ENCODE results near the gene LRRC36. TPM values are rescaled to one million over a fixed set of nuclear protein-coding genes. Genes with fewer than 3 reads are reported as not detected.

Gene LRRC36
- total RNA-seq, 1 experiment from 2014 or later: 0.13 TPM

DNA sequence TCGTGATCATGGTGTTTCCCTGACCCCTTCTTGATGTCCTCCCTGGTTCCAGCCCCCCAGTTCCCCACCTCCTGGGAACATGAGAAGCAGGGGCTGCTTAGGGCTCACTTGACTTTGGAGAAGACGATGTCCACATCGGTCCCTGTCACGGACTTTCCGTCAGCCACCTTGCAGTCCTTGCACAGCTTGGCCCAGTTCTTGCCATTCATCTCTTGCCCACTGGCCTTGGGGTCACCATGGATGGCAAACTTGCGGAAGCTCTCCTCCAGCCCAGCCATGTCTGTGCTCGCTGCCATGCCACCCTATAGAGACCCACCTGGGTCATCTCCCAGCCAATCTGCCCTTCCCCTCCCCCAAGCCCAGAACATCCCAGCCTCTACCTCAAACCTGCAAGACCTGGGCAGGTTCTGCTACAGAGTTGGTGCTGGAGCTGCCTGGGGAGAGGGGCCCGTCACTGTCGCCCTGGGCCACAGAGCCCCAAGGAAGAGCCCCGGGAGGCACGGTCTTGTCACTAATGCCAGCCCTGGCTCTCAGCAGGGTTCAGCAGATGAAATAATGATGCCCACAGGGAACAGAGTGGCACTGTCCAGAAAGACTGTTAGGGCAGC is 64.3 kb downstream of the LRRC36 start (continued):
- TF ChIP-seq, protein P1, sequence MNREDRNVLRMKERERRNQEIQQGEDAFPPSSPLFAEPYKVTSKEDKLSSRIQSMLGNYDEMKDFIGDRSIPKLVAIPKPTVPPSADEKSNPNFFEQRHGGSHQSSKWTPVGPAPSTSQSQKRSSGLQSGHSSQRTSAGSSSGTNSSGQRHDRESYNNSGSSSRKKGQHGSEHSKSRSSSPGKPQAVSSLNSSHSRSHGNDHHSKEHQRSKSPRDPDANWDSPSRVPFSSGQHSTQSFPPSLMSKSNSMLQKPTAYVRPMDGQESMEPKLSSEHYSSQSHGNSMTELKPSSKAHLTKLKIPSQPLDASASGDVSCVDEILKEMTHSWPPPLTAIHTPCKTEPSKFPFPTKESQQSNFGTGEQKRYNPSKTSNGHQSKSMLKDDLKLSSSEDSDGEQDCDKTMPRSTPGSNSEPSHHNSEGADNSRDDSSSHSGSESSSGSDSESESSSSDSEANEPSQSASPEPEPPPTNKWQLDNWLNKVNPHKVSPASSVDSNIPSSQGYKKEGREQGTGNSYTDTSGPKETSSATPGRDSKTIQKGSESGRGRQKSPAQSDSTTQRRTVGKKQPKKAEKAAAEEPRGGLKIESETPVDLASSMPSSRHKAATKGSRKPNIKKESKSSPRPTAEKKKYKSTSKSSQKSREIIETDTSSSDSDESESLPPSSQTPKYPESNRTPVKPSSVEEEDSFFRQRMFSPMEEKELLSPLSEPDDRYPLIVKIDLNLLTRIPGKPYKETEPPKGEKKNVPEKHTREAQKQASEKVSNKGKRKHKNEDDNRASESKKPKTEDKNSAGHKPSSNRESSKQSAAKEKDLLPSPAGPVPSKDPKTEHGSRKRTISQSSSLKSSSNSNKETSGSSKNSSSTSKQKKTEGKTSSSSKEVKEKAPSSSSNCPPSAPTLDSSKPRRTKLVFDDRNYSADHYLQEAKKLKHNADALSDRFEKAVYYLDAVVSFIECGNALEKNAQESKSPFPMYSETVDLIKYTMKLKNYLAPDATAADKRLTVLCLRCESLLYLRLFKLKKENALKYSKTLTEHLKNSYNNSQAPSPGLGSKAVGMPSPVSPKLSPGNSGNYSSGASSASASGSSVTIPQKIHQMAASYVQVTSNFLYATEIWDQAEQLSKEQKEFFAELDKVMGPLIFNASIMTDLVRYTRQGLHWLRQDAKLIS (CRISPR knock-in tag; IDR thresholded peaks at IDR 0.05; ENCODE audit: borderline replicate concordance): no peak

DNA sequence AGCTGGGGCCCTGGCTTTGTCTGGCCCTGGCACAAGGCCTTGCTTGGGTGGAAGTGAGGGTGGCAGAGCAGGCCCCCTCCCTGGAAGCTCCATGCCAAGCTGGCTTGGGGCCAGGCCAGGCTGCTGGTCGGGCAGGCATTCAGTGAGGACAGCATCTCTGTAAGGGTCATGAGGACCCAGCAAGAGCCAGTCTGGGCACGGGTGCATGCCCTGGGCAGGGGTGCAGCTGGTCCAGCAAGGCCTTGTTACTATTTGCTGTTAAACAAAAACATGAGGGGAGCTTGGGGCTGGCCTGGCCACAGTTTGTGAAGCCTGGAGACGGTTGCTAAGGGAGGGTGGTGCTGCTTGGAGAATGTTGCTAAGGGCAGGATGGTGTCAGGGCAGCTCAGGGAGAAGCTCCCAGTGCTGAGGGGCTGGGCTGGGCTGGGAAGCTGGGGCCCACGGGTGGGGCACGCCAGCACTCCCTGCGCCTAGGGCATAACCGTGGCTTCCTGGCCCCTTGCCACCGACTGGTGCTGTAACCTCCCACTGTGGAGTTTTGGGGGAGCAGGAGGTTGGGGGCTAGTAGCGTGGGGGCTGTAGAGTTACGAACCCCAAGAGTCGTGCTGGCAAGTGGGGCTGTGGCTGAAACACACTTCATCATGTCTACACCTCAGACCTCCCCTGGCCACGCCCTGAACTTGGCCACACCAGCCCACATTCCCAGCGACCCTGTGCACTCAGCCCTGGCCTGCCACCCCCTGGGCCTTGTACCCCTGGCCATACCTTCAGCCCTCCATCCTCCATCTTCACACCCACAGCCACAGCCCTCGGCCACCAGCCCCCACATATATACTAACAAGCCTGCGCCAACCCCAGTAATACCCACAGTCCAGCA is 65.0 kb downstream of the LRRC36 start:
- ChIA-PET CTCF (interaction anchor here (1.0 to 6.8 kb wide), 13 partner anchors 8 to 236 kb away, joined by 3 to 65 read pairs (median 15); partner anchors contain the start of genes ATP6V0D1, HSD11B2, KCTD19 and LRRC36), POLR2A (no interaction called here)
- ATAC-seq (no peak), DNase-seq (ENCODE audit: low spot score) (no peak)
- Mint-ChIP-seq H3K4me1 (peaks cover 24% of the 10 kb centered on the region), H3K9me3 (no peaks in the 10 kb centered on the region), H3K27me3 (ENCODE audit: low read depth) (peaks cover 55% of the 10 kb centered on the region), H3K4me3 (no peak overlapping the region), H3K27ac (no peak overlapping the region), H3K36me3 (no peaks in the 10 kb centered on the region)
- TF ChIP-seq, protein P2, sequence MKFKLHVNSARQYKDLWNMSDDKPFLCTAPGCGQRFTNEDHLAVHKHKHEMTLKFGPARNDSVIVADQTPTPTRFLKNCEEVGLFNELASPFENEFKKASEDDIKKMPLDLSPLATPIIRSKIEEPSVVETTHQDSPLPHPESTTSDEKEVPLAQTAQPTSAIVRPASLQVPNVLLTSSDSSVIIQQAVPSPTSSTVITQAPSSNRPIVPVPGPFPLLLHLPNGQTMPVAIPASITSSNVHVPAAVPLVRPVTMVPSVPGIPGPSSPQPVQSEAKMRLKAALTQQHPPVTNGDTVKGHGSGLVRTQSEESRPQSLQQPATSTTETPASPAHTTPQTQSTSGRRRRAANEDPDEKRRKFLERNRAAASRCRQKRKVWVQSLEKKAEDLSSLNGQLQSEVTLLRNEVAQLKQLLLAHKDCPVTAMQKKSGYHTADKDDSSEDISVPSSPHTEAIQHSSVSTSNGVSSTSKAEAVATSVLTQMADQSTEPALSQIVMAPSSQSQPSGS (CRISPR knock-in tag; IDR thresholded peaks at IDR 0.05; ENCODE audit: borderline replicate concordance, low read depth): no peak
- TF ChIP-seq, protein P3, sequence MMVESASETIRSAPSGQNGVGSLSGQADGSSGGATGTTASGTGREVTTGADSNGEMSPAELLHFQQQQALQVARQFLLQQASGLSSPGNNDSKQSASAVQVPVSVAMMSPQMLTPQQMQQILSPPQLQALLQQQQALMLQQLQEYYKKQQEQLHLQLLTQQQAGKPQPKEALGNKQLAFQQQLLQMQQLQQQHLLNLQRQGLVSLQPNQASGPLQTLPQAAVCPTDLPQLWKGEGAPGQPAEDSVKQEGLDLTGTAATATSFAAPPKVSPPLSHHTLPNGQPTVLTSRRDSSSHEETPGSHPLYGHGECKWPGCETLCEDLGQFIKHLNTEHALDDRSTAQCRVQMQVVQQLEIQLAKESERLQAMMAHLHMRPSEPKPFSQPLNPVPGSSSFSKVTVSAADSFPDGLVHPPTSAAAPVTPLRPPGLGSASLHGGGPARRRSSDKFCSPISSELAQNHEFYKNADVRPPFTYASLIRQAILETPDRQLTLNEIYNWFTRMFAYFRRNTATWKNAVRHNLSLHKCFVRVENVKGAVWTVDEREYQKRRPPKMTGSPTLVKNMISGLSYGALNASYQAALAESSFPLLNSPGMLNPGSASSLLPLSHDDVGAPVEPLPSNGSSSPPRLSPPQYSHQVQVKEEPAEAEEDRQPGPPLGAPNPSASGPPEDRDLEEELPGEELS (CRISPR knock-in tag; IDR thresholded peaks at IDR 0.05): no peak
- TF ChIP-seq, protein P4, sequence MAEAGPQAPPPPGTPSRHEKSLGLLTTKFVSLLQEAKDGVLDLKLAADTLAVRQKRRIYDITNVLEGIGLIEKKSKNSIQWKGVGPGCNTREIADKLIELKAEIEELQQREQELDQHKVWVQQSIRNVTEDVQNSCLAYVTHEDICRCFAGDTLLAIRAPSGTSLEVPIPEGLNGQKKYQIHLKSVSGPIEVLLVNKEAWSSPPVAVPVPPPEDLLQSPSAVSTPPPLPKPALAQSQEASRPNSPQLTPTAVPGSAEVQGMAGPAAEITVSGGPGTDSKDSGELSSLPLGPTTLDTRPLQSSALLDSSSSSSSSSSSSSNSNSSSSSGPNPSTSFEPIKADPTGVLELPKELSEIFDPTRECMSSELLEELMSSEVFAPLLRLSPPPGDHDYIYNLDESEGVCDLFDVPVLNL (CRISPR knock-in tag; IDR thresholded peaks at IDR 0.05; ENCODE audit: borderline replicate concordance, low read depth): no peak
- TF ChIP-seq RORB (CRISPR knock-in tag; IDR thresholded peaks at IDR 0.05): no peak
- no peak for TF ChIP-seq SMAD4 (CRISPR knock-in tag; IDR thresholded peaks at IDR 0.05)
- TF ChIP-seq, protein P5, sequence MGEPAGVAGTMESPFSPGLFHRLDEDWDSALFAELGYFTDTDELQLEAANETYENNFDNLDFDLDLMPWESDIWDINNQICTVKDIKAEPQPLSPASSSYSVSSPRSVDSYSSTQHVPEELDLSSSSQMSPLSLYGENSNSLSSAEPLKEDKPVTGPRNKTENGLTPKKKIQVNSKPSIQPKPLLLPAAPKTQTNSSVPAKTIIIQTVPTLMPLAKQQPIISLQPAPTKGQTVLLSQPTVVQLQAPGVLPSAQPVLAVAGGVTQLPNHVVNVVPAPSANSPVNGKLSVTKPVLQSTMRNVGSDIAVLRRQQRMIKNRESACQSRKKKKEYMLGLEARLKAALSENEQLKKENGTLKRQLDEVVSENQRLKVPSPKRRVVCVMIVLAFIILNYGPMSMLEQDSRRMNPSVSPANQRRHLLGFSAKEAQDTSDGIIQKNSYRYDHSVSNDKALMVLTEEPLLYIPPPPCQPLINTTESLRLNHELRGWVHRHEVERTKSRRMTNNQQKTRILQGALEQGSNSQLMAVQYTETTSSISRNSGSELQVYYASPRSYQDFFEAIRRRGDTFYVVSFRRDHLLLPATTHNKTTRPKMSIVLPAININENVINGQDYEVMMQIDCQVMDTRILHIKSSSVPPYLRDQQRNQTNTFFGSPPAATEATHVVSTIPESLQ (CRISPR knock-in tag; IDR thresholded peaks at IDR 0.05): no peak
- no peak for TF ChIP-seq ETV6 (CRISPR knock-in tag; IDR thresholded peaks at IDR 0.05)
- TF ChIP-seq, protein P1 (CRISPR knock-in tag; IDR thresholded peaks at IDR 0.05; ENCODE audit: borderline replicate concordance): no peak
- TF ChIP-seq, protein P6, sequence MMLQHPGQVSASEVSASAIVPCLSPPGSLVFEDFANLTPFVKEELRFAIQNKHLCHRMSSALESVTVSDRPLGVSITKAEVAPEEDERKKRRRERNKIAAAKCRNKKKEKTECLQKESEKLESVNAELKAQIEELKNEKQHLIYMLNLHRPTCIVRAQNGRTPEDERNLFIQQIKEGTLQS (CRISPR knock-in tag; conservative IDR thresholded peaks at IDR 0.05): no peak
- TF ChIP-seq, protein P7, sequence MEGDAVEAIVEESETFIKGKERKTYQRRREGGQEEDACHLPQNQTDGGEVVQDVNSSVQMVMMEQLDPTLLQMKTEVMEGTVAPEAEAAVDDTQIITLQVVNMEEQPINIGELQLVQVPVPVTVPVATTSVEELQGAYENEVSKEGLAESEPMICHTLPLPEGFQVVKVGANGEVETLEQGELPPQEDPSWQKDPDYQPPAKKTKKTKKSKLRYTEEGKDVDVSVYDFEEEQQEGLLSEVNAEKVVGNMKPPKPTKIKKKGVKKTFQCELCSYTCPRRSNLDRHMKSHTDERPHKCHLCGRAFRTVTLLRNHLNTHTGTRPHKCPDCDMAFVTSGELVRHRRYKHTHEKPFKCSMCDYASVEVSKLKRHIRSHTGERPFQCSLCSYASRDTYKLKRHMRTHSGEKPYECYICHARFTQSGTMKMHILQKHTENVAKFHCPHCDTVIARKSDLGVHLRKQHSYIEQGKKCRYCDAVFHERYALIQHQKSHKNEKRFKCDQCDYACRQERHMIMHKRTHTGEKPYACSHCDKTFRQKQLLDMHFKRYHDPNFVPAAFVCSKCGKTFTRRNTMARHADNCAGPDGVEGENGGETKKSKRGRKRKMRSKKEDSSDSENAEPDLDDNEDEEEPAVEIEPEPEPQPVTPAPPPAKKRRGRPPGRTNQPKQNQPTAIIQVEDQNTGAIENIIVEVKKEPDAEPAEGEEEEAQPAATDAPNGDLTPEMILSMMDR (IDR thresholded peaks at IDR 0.05): no peak
- TF ChIP-seq HMGA2 (CRISPR knock-in tag; IDR thresholded peaks at IDR 0.05): no peak
- TF ChIP-seq, protein P8, sequence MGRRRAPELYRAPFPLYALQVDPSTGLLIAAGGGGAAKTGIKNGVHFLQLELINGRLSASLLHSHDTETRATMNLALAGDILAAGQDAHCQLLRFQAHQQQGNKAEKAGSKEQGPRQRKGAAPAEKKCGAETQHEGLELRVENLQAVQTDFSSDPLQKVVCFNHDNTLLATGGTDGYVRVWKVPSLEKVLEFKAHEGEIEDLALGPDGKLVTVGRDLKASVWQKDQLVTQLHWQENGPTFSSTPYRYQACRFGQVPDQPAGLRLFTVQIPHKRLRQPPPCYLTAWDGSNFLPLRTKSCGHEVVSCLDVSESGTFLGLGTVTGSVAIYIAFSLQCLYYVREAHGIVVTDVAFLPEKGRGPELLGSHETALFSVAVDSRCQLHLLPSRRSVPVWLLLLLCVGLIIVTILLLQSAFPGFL (CRISPR knock-in tag; IDR thresholded peaks at IDR 0.05; ENCODE audit: borderline replicate concordance): no peak
- no peak for TF ChIP-seq ZNF671 (CRISPR knock-in tag; IDR thresholded peaks at IDR 0.05)
- no peak for TF ChIP-seq NR2C2 (CRISPR knock-in tag; IDR thresholded peaks at IDR 0.05)

Measured in WTC11 (cell line).